BLaER1 (cell line): ENCODE data around the gene HLA-DMA.
A peak's percentile ranks its signal among the peaks of the same experiment; 100 is the strongest.
"Not testable (repeated sequence)": the region's sequence is repeated elsewhere in the genome, so short reads cannot be mapped to it uniquely, and the experiment has no call there.

Experiments
- H3K27ac ChIP-seq: shearing (Covaris generic); formaldehyde crosslinking; 2 replicates; pipeline ENCODE4 v1.8.1; 2022
- H3K27me3 ChIP-seq: shearing (Covaris generic); formaldehyde crosslinking; 2 replicates; pipeline ENCODE4 v1.8.1; 2022
- H3K36me3 ChIP-seq: shearing (Covaris generic); formaldehyde crosslinking; 2 replicates; pipeline ENCODE4 v1.8.1; 2022
- H3K4me1 ChIP-seq: shearing (Covaris generic); formaldehyde crosslinking; 2 replicates; pipeline ENCODE4 v1.8.1; 2022
- H3K4me2 ChIP-seq: shearing (Covaris generic); formaldehyde crosslinking; 2 replicates; pipeline ENCODE4 v1.8.1; 2022
- H3K4me3 ChIP-seq: shearing (Covaris generic); formaldehyde crosslinking; 2 replicates; pipeline ENCODE4 v1.8.1; 2022
- H3K9ac ChIP-seq: shearing (Covaris generic); formaldehyde crosslinking; 2 replicates; pipeline ENCODE4 v1.8.1; 2022
- H3K9me3 ChIP-seq: shearing (Covaris generic); formaldehyde crosslinking; 2 replicates; pipeline ENCODE4 v1.8.1; 2022
- H4K20me1 ChIP-seq: shearing (Covaris generic); formaldehyde crosslinking; 2 replicates; pipeline ENCODE4 v1.8.1; 2022
- Cebpa-rat ChIP-seq: shearing (Covaris generic); IDR thresholded peaks from 2 replicates; pipeline ENCODE4 v1.8.1; 2022

The HLA-DMA gene

GRCh38 chr6:32945953-32946352 is 6.9 kb downstream of the HLA-DMA start:
- no peak overlapping the region for H3K27ac ChIP-seq
- H3K4me2 ChIP-seq, result peak overlapping the region; percentile 88
- no peak for TF ChIP-seq Cebpa-rat
- H3K27me3 ChIP-seq, result no peaks in the 10 kb centered on the region
- no peak overlapping the region for H3K9ac ChIP-seq
- H3K9me3 ChIP-seq, result no peaks in the 10 kb centered on the region
- peaks cover 23% of the 10 kb centered on the region; the same call in 1 of the 2 replicates for H4K20me1 ChIP-seq
- H3K4me3 ChIP-seq, result no peak overlapping the region
- H3K36me3 ChIP-seq, result peaks cover 30% of the 10 kb centered on the region
- peaks cover 85% of the 10 kb centered on the region for H3K4me1 ChIP-seq

DNA sequence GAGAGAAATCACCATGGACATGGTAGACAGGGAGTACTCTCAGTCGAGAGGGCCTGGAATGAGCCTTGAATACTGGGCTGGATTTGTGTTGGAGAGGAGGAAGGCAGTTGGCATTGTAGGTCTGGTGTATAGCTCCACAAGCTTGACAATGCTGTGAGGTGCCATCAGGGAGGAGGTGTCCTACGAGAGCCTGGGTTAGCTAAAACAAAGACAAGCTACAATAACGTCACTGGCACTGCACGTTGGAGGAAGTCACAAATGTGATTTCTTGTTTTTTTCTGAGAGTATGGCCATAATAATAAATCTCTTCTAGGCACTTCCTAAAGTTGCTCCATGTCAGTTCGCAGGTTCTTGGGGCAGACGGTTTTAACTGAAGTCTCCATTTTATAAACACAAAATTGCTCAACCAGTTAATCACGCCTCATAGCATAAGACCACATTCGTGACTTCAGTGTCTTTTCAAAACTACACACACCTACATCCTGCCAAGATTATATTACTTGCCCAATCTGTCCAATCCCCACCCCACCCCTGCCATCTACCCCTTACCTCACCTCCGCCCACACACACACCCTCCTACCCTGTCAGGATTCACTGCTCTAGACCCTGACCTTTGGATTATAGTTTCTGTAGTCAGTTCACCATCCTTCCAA is 7.7 kb downstream of the HLA-DMA start:
- Histone ChIP-seq H3K27me3 (no peaks in the 10 kb centered on the region), H3K9ac (peak overlapping the region; percentile 63), H3K4me2 (peak overlapping the region; percentile 88), H3K4me1 (peaks cover 85% of the 10 kb centered on the region), H3K27ac (peak overlapping the region; percentile 83), H3K9me3 (no peaks in the 10 kb centered on the region), H3K36me3 (peaks cover 25% of the 10 kb centered on the region), H4K20me1 (peaks cover 19% of the 10 kb centered on the region; the same call in 1 of the 2 replicates), H3K4me3 (peak overlapping the region; percentile 52; the same call in 1 of the 2 replicates)
- TF ChIP-seq Cebpa-rat, result no peak

- Histone ChIP-seq H4K20me1 (peaks cover 7% of the 10 kb centered on the region; the same call in 1 of the 2 replicates), H3K27ac (peak overlapping the region; percentile 83), H3K4me1 (peaks cover 85% of the 10 kb centered on the region), H3K9me3 (no peaks in the 10 kb centered on the region), H3K4me2 (peak overlapping the region; percentile 88), H3K27me3 (no peaks in the 10 kb centered on the region), H3K9ac (peak overlapping the region; percentile 63), H3K4me3 (peak overlapping the region; percentile 52), H3K36me3 (peaks cover 13% of the 10 kb centered on the region)
- no peak for TF ChIP-seq Cebpa-rat
Measured at GRCh38 chr6:32943864-32944649, 8.8 kb downstream of the HLA-DMA start.

DNA sequence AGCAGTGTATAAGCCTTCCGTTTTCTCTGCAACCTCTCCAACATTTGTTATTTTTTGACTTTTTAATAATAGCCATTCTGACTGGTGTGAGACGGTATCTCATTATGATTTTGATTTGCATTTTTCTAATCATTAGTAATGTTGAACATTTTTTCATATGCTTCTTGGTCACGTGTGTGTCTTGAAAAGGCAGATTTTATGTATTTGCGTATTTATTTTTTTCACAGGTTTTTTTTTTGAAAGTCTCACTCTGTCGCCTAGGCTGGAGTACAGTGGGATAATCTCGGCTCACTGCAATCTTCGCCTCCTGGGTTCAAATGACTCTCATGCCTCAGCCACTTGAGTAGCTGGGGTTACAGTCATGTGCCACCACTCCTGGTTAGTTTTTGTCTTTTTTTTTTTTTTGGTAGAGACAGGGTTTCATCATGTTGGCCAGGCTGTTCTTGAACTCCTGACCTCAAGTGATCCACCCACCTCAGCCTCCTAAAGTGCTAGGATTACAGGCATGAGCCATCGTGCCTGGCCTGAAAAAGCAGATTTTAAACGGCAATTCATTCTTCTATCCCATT is 10.3 kb downstream of the HLA-DMA start:
- H4K20me1 ChIP-seq, H3K4me3 ChIP-seq, H3K9me3 ChIP-seq, H3K9ac ChIP-seq, H3K27me3 ChIP-seq: not testable (repeated sequence)
- peak overlapping the region; percentile 88 for H3K4me2 ChIP-seq
- H3K4me1 ChIP-seq, result peaks cover 73% of the 10 kb centered on the region
- peak overlapping the region; percentile 83; the same call in 1 of the 2 replicates for H3K27ac ChIP-seq
- H3K36me3 ChIP-seq, result peaks cover 11% of the 10 kb centered on the region

- Histone ChIP-seq H3K27ac (peak overlapping the region; percentile 90), H3K9ac (peak overlapping the region; percentile 85), H4K20me1 (no peaks in the 10 kb centered on the region), H3K36me3 (peaks cover 24% of the 10 kb centered on the region), H3K27me3 (no peaks in the 10 kb centered on the region), H3K9me3 (no peaks in the 10 kb centered on the region), H3K4me2 (peak overlapping the region; percentile 88), H3K4me1 (peaks cover 73% of the 10 kb centered on the region), H3K4me3 (peak overlapping the region; percentile 77)
- TF ChIP-seq Cebpa-rat, result no peak
Measured at GRCh38 chr6:32941214-32941768, 11.6 kb downstream of the HLA-DMA start.

- H3K4me2 ChIP-seq, result peak within 1 kb of the TSS; percentile 88
- H3K4me3 ChIP-seq, result peak within 1 kb of the TSS; percentile 77
Measured at GRCh38 chr6:32940656-32941213, 12.2 kb downstream of the HLA-DMA start, which contains the start of gene HLA-DMB. TSS of gene HLA-DMB (minus strand) at chr6:32941028. CDS start at chr6:32940807, 221 bp downstream.

GRCh38 chr6:32938494-32938893 is 14.4 kb downstream of the HLA-DMA start:
- no peak overlapping the region for H3K4me2 ChIP-seq

More at GRCh38 chr6:32940656-32941213, 12.2 kb downstream of the HLA-DMA start, which contains the start of gene HLA-DMB:
- Histone ChIP-seq H4K20me1 (no peaks in the 10 kb centered on the region), H3K9me3 (no peaks in the 10 kb centered on the region), H3K36me3 (peaks cover 29% of the 10 kb centered on the region), H3K9ac (peak within 1 kb of the TSS; percentile 85), H3K4me1 (peaks cover 75% of the 10 kb centered on the region), H3K27me3 (no peaks in the 10 kb centered on the region), H3K27ac (peak within 1 kb of the TSS; percentile 90)
- TF ChIP-seq Cebpa-rat, result no peak

DNA sequence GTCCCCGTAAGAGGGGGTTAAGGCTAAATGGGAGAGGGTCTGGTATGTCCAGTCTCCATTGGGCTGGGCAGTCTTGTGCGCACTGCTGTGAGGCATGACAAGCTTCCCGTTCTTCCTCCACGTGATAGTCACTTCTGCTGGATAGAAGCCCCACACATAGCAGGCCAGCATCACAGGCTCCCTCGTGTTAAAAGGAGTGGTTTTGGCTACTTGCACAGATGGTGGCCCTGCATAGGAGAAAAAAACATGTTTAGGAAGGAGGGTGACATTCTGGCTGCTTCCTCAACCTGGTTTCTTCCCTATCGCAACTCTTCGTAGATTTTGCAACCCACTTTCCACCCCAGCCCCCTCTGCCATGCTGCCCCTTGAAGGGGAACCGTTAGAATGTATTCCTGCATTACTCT is 15.7 kb downstream of the HLA-DMA start:
- Histone ChIP-seq H3K36me3 (peaks cover 42% of the 10 kb centered on the region), H3K9ac (no peak overlapping the region), H3K4me3 (no peak overlapping the region), H3K27me3 (no peaks in the 10 kb centered on the region), H3K9me3 (no peaks in the 10 kb centered on the region), H3K4me2 (no peak overlapping the region), H4K20me1 (no peaks in the 10 kb centered on the region), H3K4me1 (peaks cover 43% of the 10 kb centered on the region), H3K27ac (no peak overlapping the region)
- TF ChIP-seq Cebpa-rat, result no peak

More at GRCh38 chr6:32938494-32938893, 14.4 kb downstream of the HLA-DMA start:
- Histone ChIP-seq H3K4me3 (no peak overlapping the region), H4K20me1 (no peaks in the 10 kb centered on the region), H3K4me1 (peaks cover 56% of the 10 kb centered on the region), H3K9me3 (no peaks in the 10 kb centered on the region), H3K27ac (no peak overlapping the region), H3K9ac (no peak overlapping the region), H3K36me3 (peaks cover 42% of the 10 kb centered on the region), H3K27me3 (no peaks in the 10 kb centered on the region)
- 0 out of 2 replicates have a peak, but pooled peaks have one; percentile 25 for TF ChIP-seq Cebpa-rat
